C4-2B (cell line): ENCODE data around the gene PLXDC2.

ENCODE experiments used
- ZFX ChIP-seq: fragments of 450-650 bp; IDR thresholded peaks from 2 replicates; pipeline ENCODE4 v1.6.1; 2017
- TF ChIP-seq, protein P1 (sequence below): fragments of 450-650 bp; conservative IDR thresholded peaks from 2 replicates; pipeline ENCODE4 v1.5.1; 2017; ENCODE audit warnings: mild to moderate bottlenecking

DNA sequence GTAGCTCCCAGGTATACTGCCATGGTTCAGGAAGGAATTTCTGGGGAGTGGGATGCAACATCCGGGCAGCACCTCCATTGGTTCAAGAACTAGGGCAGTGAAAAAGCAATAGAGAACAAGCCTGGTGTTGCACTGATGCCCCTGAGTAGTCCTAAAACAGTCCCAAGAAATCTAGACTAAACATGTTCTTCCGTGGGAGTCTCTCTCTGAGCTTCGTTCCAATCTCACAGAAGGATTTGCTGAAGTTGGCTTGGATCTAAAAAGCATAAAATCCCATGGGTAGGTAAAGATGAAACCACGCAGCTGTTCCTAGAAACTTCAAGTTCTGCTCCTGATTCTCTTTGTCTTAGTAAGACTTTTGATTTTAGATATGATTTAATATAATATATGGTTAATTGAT lies 154.5 kb downstream of the PLXDC2 start:
- TF ChIP-seq ZFX, result no peak
- TF ChIP-seq, protein P1, sequence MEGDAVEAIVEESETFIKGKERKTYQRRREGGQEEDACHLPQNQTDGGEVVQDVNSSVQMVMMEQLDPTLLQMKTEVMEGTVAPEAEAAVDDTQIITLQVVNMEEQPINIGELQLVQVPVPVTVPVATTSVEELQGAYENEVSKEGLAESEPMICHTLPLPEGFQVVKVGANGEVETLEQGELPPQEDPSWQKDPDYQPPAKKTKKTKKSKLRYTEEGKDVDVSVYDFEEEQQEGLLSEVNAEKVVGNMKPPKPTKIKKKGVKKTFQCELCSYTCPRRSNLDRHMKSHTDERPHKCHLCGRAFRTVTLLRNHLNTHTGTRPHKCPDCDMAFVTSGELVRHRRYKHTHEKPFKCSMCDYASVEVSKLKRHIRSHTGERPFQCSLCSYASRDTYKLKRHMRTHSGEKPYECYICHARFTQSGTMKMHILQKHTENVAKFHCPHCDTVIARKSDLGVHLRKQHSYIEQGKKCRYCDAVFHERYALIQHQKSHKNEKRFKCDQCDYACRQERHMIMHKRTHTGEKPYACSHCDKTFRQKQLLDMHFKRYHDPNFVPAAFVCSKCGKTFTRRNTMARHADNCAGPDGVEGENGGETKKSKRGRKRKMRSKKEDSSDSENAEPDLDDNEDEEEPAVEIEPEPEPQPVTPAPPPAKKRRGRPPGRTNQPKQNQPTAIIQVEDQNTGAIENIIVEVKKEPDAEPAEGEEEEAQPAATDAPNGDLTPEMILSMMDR, result no peak
